ENCODE data around the gene EMID1.

Gene EMID1

DNA sequence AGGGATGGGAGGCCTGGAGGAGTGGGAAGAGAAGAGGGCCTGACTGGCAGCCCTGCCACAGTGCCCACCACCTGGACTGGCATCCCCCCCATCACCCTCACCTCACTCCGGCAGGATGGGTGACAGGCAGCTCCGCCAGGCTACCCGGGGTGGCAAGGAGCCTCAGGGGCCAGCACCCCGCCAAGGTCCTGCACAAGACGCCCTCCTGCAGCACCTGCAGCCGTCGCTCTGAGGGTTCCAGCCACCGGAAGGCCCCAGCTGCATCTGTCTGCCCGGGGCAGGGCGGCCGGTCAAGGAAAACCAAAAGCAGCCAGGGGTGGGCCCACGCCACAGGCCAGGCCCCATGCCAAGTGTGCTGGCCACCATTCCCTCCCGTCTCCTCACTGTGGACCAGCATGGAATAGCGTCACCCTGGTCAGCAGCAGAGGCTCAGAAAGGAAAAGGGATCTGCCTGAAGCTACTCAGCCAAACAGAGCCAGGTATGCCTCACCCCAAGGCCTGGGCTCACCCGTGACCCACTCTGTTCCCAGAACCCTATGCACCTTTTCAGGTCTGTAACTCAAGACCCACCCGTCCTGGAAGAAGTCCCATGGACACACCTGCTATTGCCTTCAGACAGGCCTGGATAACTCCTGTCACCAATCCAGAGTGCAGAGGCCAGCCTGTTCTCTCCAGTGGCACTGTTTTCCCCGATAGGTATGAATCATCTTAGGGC is 55.1 kb downstream of the EMID1 start:
- DNase-seq: no peak
- ATAC-seq: no peak

GRCh38 chr22:29263791-29264276 is 58.1 kb downstream of the EMID1 start:
- DNase-seq: no peak
- no peak for ATAC-seq

DNA sequence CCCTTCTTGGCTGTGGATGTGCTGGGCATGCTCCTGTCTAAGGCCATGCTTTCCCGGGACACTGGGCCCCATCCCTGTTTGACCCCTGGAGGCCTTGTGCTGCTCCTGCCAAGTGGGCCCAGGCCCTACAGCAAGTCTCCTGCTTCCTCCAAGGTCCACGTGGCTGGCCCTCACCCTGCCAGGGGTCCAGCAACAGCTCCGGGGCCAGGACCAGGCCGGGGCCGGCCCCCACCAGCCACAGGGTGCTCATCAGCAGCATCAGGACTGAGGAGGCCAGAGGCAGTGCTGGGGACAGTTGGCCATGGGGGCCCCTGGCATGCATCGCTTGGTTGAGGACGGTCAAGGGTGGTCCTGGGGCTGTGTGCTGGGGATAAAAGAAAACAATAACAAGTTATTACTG is 59.6 kb downstream of the EMID1 start:
- ATAC-seq (no peak), DNase-seq (no peak)

- DNase-seq (no peak), ATAC-seq (no peak)
Observed at GRCh38 chr22:29265929-29266328, 60.2 kb downstream of the EMID1 start.

DNA sequence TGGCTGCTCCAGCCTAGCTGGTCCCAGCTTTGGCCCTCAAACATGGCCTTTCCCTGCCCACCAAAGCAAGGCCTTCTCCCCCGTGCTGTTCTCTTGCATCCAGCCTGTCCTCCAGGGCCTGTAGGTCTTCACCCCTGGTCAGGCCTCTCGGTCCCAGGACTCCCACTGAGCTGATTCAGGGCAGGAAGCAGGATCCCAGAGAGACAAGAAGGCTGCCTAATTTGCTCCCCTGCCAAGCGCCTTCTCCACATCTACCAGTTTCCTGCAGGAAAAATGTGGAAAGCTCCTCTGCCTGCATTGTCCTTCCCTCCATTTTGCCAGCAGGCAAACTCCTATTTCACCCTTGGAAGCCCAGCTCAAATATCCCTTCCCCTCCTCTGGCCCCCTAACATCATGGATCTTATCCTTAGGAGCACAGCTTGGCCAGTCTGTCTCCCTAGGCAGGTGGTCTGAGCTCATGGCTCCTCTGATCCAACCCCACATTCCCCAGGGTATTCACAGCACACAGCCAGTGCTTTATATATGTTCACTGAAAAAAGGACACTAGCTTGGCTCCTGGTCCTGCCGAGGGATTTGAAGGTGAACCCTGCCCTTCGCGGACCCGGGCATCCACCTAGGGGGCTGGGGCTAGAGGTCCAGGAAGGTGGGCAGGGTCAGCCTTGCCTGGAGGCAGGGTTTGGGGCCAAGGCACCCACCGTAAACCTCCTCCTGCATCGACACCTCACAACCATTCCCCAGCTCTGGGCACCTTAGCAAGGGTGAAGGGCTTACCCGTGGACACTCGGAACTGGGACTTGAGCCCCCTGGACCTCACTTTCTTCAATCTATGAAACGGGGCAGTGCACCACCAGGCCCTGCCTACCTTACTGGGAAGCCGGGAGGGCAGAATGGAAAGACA is 61.1 kb downstream of the EMID1 start:
- ATAC-seq (no peak), DNase-seq (peak; percentile 20)

DNA sequence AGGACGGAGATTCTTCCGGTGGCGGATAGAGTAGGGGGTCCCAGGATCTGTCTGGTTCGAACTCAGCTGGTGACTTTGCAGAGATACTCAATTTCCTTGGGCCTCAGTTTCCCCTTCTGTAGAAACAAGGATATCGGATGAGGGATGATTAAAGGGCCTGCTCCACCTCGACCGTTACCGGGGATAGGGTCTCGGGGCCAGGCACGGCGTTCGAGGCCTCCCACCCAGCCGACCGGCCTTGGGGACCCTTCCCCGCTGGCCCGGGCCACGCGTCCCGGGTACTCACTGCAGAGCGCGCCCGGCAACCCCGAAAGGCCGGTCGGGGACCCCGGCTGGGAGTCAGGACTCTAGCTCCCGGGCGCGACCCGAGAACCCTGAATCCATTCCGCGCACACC is 61.8 kb downstream of the EMID1 start:
- no peak for DNase-seq
- no peak for ATAC-seq

DNA sequence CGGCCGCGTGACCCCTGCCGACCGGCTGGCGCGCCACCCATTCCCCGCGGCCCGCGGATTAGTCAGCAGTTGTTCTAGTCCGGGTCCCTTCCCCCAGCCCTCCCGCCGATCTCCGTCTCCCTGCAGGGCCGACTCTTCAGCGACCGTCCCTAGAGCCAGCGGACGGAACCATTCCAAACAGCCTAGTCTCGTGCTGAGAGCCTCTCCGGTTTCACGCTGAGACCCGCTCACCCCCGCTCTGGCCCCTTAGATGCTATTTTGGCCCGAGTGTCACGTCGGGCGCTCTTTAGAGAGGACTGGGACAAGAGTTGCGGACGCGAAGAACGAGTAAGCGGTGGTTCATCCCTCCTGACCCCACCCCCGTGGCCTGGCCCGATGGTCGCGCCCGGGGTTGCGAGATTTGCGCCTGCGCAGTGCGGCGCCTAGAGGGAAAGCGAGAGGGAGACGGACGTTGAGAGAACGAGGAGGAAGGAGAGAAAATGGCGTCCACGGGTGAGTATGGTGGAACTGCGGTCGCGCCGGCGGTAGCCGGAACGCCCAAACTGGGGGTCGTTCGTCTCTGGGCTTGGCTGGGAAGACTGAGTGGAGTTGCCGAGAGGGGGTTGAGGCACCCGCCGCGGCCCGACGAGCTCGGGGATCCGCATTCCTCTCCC is 62.3 kb downstream of the EMID1 start, which contains the start of the genes EWSR1 and RHBDD3:
TSS of gene EWSR1 (plus strand) at position 411 of the 653 bp plus-strand sequence. CDS start at position 480, 69 bp downstream.
TSS of gene RHBDD3 (minus strand) at position 124 of the 653 bp plus-strand sequence. CDS start 2,355 bp downstream, outside the sequence.
- ATAC-seq: peak; percentile 88
- DNase-seq: peak; percentile 98

GRCh38 chr22:29268511-29269229 is 63.0 kb downstream of the EMID1 start:
- ATAC-seq (peak; percentile 15), DNase-seq (peak; percentile 45)

DNA sequence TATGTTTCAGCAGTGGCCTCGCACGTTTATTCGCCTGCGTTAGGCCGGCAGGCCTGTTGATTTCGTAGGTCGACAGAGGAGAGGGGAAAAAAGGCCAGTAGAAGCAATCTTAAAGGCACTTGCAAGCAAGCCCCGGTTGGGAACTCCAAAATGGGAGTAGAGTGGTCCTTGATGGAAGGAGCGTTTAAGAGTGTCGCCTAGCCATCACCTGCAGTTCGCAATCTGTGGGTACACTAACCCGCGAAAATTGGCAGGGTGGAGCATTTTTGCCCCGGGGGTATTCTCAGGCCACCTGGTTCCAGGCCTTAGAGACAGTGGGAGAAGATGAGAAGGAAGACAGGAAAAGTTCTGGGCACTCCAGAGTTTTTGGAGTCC is 63.5 kb downstream of the EMID1 start:
- no peak for DNase-seq
- no peak for ATAC-seq

DNA sequence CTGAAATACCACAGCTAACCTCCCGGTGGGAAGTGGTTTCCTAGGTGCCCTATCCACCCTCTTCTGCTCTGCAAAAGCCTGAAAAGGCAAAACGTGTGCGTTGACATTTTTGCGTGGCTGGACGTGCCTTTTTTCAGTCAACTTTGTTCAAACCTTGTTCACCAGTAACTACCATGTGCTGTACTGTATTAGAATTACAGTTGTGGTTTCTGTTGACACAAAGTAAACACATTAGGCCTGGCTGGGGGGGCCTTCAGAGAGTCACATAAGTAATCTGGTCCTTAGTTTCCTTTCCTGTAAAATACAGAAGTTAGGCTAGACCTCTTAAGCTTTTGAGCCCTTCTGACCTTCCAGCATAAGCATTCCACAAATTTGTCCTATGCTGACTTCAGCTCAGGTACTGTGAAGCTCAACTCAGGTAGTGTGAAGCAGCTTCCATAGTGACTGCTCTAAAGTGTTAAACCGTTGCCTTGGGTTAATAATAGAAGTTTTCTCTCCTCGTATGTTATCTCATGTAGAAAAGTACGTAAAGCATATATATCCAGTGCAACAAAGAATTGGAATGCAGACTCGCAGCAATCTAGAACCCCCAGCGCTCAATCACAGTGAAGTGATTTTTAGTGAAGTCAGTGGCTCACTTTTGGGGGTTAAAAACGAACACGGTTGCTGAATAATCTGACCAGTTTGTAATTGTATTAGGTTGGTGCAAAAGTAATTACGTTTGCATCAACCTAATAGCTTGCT is 64.2 kb downstream of the EMID1 start:
- ATAC-seq (no peak), DNase-seq (peak; percentile 17)

- no peak for DNase-seq
- peak; percentile 6 for ATAC-seq
Observed at GRCh38 chr22:29270475-29271271, 65.0 kb downstream of the EMID1 start.

DNA sequence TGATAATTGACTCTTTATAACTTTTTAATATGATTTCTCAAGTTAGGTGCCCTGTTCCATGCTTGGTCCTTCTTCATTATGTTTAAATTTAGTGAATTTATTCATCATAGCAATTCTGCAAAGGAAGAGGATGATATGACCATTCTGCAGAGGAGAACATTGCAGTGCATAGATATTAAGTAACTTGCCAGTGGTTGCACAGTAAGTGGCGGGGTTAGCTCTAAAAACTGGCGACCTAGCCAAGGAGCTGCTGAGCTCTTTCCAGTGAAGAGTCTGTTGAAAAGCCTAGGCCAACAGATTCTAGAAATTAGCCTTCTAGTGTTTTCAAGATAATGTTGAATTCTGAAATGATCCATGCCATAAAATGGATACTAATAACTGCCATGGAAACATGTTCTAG is 66.9 kb downstream of the EMID1 start:
- ATAC-seq: no peak

DNA sequence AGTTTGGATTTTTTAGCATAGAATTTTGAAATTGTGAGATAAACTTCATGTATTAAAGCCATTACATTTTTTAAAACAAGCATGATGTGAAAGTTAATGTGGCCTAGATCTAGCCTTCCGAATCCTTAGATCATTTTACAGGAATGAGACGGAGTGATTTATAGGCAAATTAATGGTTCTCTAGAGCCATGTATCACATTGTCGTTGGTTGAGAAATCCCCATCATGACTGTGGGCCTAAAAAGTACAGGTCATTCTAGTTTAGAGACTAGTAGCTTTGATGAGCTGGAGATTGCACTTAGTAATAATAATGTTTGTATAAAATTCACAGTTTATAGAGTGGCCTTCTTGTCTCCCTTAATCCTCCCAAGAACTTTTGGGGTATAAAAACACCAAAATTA is 69.5 kb downstream of the EMID1 start:
- no peak for DNase-seq
- ATAC-seq: no peak

More for the DNA sequence above, 66.9 kb downstream of the EMID1 start:
- no peak for DNase-seq

- no peak for ATAC-seq
- DNase-seq: no peak
Observed at GRCh38 chr22:29275819-29276565, 70.3 kb downstream of the EMID1 start.

DNA sequence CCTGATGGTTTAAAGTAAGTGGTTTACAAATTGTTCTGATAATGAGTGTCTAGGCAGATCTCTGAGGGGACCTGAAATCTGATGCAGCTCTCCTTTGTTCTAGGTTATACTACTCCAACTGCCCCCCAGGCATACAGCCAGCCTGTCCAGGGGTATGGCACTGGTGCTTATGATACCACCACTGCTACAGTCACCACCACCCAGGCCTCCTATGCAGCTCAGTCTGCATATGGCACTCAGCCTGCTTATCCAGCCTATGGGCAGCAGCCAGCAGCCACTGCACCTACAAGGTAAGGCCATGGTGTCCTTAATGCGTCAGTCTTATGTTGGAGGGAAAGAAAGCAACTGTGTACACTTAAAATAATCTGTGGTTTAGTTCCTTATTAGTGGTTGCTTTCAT is 72.2 kb downstream of the EMID1 start:
- ATAC-seq: no peak
- no peak for DNase-seq

GRCh38 chr22:29284196-29284595 is 78.5 kb downstream of the EMID1 start:
- ATAC-seq (no peak), DNase-seq (no peak)

DNA sequence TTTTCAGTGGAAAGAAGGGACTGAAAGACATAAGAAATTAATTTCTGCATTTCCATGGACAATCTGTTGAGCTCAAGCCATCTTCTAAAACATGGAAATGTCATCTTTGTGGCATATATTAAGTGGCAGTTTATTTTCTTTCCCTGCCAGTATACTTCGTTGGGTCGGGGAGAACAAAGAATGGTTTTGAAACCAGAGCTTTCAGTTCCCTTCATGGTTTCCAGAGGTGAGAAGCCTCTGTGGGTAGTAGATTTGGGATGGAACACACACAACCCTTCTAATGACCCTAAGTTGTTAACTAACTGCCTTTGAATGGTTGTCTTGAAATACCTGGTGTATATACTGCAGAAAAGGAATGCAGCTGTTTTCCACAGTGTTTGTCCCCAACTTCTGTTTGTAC is 83.1 kb downstream of the EMID1 start:
- ATAC-seq (no peak), DNase-seq (no peak)

GRCh38 chr22:29290061-29290460 is 84.4 kb downstream of the EMID1 start:
- DNase-seq (no peak), ATAC-seq (no peak)

GRCh38 chr22:29291215-29291614 is 85.5 kb downstream of the EMID1 start:
- ATAC-seq (no peak), DNase-seq (no peak)

DNA sequence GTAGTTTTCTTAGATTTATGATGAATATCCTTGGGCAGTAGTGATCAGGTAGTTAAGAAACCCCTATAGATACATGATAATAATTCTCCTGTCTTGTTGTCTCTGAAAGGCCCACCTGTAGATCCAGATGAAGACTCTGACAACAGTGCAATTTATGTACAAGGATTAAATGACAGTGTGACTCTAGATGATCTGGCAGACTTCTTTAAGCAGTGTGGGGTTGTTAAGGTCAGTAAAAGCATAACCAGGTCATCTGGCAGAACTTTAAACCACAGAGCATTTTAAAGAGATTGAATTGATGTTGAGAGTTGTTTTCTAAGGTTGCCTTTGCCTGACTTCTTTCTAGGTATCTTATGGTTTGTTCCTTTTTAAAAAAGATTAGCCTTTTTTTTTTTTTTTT is 86.7 kb downstream of the EMID1 start:
- DNase-seq: no peak
- no peak for ATAC-seq
